ENCODE measurements around the gene USP17L19. TPM values are rescaled to one million over a fixed set of nuclear protein-coding genes. Genes with fewer than 3 reads are reported as not detected.
"Not testable (repeated sequence)": the region's sequence is repeated elsewhere in the genome, so short reads cannot be mapped to it uniquely, and the experiment has no call there.

USP17L19 gene, protein sequence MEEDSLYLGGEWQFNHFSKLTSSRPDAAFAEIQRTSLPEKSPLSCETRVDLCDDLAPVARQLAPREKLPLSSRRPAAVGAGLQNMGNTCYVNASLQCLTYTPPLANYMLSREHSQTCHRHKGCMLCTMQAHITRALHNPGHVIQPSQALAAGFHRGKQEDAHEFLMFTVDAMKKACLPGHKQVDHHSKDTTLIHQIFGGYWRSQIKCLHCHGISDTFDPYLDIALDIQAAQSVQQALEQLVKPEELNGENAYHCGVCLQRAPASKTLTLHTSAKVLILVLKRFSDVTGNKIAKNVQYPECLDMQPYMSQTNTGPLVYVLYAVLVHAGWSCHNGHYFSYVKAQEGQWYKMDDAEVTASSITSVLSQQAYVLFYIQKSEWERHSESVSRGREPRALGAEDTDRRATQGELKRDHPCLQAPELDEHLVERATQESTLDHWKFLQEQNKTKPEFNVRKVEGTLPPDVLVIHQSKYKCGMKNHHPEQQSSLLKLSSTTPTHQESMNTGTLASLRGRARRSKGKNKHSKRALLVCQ
- not detected for total RNA-seq

DNA sequence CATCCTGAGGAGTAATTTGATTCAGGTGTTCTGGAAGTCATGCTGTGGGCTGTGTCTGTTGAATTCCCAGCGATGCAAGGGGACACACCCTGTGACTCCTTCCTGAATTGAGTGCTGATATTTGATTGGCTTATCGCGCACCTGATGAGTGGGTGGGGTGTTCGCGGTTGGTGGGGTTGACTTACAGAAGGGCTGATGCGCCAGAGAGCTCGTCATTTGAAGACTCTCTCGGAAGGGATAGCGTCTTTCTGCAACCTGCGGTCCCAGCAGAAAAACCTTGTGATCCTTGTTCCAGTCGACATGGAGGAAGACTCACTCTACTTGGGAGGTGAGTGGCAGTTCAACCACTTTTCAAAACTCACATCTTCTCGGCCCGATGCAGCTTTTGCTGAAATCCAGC lies at the start of gene USP17L19:
Gene USP17L19 (plus strand): TSS at position 301 of the 400 bp plus-strand sequence. CDS start 0 bp downstream, at position 301.
- H3K36me3 Mint-ChIP-seq; H3K4me1 Mint-ChIP-seq; H3K9me3 Mint-ChIP-seq; H3K27me3 Mint-ChIP-seq; POLR2A ChIA-PET; ATAC-seq (ENCODE audit: low read depth); H3K4me3 Mint-ChIP-seq; H3K27ac Mint-ChIP-seq; DNase-seq: not testable (repeated sequence)

DNA sequence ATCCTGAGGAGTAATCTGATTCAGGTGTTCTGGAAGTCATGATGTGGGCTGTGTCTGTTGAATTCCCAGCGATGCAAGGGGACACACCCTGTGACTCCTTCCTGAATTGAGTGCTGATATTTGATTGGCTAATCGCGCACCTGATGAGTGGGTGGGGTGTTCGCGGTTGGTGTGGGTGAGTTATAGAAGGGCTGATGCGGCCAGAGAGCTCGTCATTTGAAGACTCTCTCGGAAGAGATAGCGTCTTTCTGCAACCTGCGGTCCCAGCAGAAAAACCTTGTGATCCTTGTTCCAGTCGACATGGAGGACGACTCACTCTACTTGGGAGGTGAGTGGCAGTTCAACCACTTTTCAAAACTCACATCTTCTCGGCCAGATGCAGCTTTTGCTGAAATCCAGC lies 42.8 kb upstream of the USP17L19 start, which contains the start of gene USP17L10:
Gene USP17L10 (plus strand): TSS at position 301 of the 400 bp plus-strand sequence. CDS start 0 bp downstream, at position 301.
- H3K4me1 Mint-ChIP-seq; POLR2A ChIA-PET; ATAC-seq (ENCODE audit: low read depth): not testable (repeated sequence)

GRCh38 chr4:9214701-9215100 lies 38.5 kb upstream of the USP17L19 start:
- H3K27me3 Mint-ChIP-seq; ATAC-seq (ENCODE audit: low read depth); H3K27ac Mint-ChIP-seq; POLR2A ChIA-PET; H3K4me3 Mint-ChIP-seq; DNase-seq; H3K4me1 Mint-ChIP-seq; H3K36me3 Mint-ChIP-seq; H3K9me3 Mint-ChIP-seq: not testable (repeated sequence)

More for the DNA sequence above, 42.8 kb upstream of the USP17L19 start, which contains the start of gene USP17L10:
- not testable (repeated sequence) for H3K4me3 Mint-ChIP-seq, H3K27ac Mint-ChIP-seq, H3K9me3 Mint-ChIP-seq, H3K27me3 Mint-ChIP-seq, H3K36me3 Mint-ChIP-seq, DNase-seq

DNA sequence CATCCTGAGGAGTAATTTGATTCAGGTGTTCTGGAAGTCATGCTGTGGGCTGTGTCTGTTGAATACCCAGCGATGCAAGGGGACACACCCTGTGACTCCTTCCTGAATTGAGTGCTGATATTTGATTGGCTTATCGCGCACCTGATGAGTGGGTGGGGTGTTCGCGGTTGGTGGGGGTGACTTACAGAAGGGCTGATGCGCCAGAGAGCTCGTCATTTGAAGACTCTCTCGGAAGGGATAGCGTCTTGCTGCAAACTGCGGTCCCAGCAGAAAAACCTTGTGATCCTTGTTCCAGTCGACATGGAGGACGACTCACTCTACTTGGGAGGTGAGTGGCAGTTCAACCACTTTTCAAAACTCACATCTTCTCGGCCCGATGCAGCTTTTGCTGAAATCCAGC lies 38.1 kb upstream of the USP17L19 start, which contains the start of gene USP17L11:
Gene USP17L11 (plus strand): TSS at position 301 of the 400 bp plus-strand sequence. CDS start 0 bp downstream, at position 301.
- H3K27ac Mint-ChIP-seq; H3K4me1 Mint-ChIP-seq; H3K36me3 Mint-ChIP-seq; ATAC-seq (ENCODE audit: low read depth); DNase-seq; POLR2A ChIA-PET; H3K4me3 Mint-ChIP-seq; H3K27me3 Mint-ChIP-seq; H3K9me3 Mint-ChIP-seq: not testable (repeated sequence)

GRCh38 chr4:9219852-9220251 lies 33.3 kb upstream of the USP17L19 start, which contains the start of gene USP17L12:
Gene USP17L12 (plus strand): TSS chr4:9220152. CDS start chr4:9220152, 0 bp downstream.
- DNase-seq; H3K36me3 Mint-ChIP-seq; POLR2A ChIA-PET; H3K27me3 Mint-ChIP-seq; ATAC-seq (ENCODE audit: low read depth); H3K27ac Mint-ChIP-seq; H3K9me3 Mint-ChIP-seq; H3K4me3 Mint-ChIP-seq; H3K4me1 Mint-ChIP-seq: not testable (repeated sequence)

- H3K27me3 Mint-ChIP-seq; H3K27ac Mint-ChIP-seq; POLR2A ChIA-PET; DNase-seq; ATAC-seq (ENCODE audit: low read depth); H3K9me3 Mint-ChIP-seq; H3K36me3 Mint-ChIP-seq; H3K4me3 Mint-ChIP-seq; H3K4me1 Mint-ChIP-seq: not testable (repeated sequence)
Measured at GRCh38 chr4:9224596-9224995, 28.6 kb upstream of the USP17L19 start, which contains the start of gene USP17L13. Gene USP17L13 (plus strand): TSS chr4:9224896. CDS start chr4:9224896, 0 bp downstream.

- H3K27me3 Mint-ChIP-seq; H3K27ac Mint-ChIP-seq; ATAC-seq (ENCODE audit: low read depth); H3K4me3 Mint-ChIP-seq; H3K4me1 Mint-ChIP-seq; DNase-seq; H3K9me3 Mint-ChIP-seq; POLR2A ChIA-PET; H3K36me3 Mint-ChIP-seq: not testable (repeated sequence)
Measured at GRCh38 chr4:9230249-9230648, 22.9 kb upstream of the USP17L19 start.

DNA sequence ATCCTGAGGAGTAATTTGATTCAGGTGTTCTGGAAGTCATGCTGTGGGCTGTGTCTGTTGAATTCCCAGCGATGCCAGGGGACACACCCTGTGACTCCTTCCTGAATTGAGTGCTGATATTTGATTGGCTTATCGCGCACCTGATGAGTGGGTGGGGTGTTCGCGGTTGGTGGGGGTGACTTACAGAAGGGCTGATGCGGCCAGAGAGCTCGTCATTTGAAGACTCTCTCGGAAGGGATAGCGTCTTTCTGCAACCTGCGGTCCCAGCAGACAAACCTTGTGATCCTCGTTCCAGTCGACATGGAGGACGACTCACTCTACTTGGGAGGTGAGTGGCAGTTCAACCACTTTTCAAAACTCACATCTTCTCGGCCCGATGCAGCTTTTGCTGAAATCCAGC lies 19.1 kb upstream of the USP17L19 start, which contains the start of gene USP17L15:
Gene USP17L15 (plus strand): TSS at position 301 of the 400 bp plus-strand sequence. CDS start 0 bp downstream, at position 301.
- not testable (repeated sequence) for H3K4me3 Mint-ChIP-seq, H3K27ac Mint-ChIP-seq, H3K9me3 Mint-ChIP-seq

GRCh38 chr4:9238461-9238860 lies 14.7 kb upstream of the USP17L19 start:
- H3K36me3 Mint-ChIP-seq; H3K27ac Mint-ChIP-seq; H3K27me3 Mint-ChIP-seq; ATAC-seq (ENCODE audit: low read depth); DNase-seq; H3K4me3 Mint-ChIP-seq; H3K4me1 Mint-ChIP-seq; H3K9me3 Mint-ChIP-seq; POLR2A ChIA-PET: not testable (repeated sequence)

More for the DNA sequence above, 19.1 kb upstream of the USP17L19 start, which contains the start of gene USP17L15:
- POLR2A ChIA-PET; ATAC-seq (ENCODE audit: low read depth); H3K27me3 Mint-ChIP-seq; H3K36me3 Mint-ChIP-seq; H3K4me1 Mint-ChIP-seq; DNase-seq: not testable (repeated sequence)

DNA sequence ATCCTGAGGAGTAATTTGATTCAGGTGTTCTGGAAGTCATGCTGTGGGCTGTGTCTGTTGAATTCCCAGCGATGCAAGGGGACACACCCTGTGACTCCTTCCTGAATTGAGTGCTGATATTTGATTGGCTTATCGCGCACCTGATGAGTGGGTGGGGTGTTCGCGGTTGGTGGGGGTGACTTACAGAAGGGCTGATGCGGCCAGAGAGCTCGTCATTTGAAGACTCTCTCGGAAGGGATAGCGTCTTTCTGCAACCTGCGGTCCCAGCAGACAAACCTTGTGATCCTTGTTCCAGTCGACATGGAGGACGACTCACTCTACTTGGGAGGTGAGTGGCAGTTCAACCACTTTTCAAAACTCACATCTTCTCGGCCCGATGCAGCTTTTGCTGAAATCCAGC lies 9.6 kb upstream of the USP17L19 start, which contains the start of gene USP17L17:
Gene USP17L17 (plus strand): TSS at position 301 of the 400 bp plus-strand sequence. CDS start 0 bp downstream, at position 301.
- H3K27me3 Mint-ChIP-seq; H3K9me3 Mint-ChIP-seq; H3K27ac Mint-ChIP-seq; H3K4me3 Mint-ChIP-seq; ATAC-seq (ENCODE audit: low read depth); H3K4me1 Mint-ChIP-seq; DNase-seq; H3K36me3 Mint-ChIP-seq; POLR2A ChIA-PET: not testable (repeated sequence)

DNA sequence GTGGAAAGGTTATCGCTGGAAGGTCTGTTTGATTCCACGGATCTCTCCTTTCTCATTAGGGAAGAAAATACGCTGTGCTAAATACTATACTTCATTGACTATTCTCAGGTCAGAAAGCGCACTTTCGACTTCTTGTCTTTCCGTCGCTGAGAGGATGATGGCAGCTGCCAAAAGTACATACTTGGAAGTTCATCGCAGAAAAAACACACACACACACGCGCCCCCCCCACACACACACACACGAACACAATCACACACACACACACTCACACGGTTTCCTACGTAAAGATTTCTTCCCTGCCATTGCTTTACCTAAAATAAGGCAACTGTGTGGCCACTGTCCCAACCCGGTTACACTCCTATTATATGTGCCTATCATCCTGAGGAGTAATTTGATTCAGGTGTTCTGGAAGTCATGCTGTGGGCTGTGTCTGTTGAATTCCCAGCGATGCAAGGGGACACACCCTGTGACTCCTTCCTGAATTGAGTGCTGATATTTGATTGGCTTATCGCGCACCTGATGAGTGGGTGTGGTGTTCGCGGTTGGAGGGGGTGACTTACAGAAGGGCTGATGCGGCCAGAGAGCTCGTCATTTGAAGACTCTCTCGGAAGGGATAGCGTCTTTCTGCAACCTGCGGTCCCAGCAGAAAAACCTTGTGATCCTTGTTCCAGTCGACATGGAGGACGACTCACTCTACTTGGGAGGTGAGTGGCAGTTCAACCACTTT lies 5.1 kb upstream of the USP17L19 start, which contains the start of gene USP17L18:
Gene USP17L18 (plus strand): TSS at position 678 of the 728 bp plus-strand sequence. CDS start 0 bp downstream, at position 678.
- ATAC-seq (ENCODE audit: low read depth); H3K4me3 Mint-ChIP-seq; H3K36me3 Mint-ChIP-seq; H3K4me1 Mint-ChIP-seq; H3K9me3 Mint-ChIP-seq; H3K27ac Mint-ChIP-seq; DNase-seq; H3K27me3 Mint-ChIP-seq; POLR2A ChIA-PET: not testable (repeated sequence)

- H3K27me3 Mint-ChIP-seq; H3K4me1 Mint-ChIP-seq; H3K9me3 Mint-ChIP-seq; H3K27ac Mint-ChIP-seq; H3K4me3 Mint-ChIP-seq; ATAC-seq (ENCODE audit: low read depth); DNase-seq; H3K36me3 Mint-ChIP-seq; POLR2A ChIA-PET: not testable (repeated sequence)
Measured at GRCh38 chr4:9257824-9258223, 4.6 kb downstream of the USP17L19 start, which contains the start of gene USP17L20. Gene USP17L20 (plus strand): TSS chr4:9258124. CDS start chr4:9258124, 0 bp downstream.

GRCh38 chr4:9262572-9262971 lies 9.4 kb downstream of the USP17L19 start, which contains the start of gene USP17L21:
Gene USP17L21 (plus strand): TSS chr4:9262872. CDS start chr4:9262872, 0 bp downstream.
- H3K4me3 Mint-ChIP-seq; H3K27me3 Mint-ChIP-seq; POLR2A ChIA-PET; H3K36me3 Mint-ChIP-seq; DNase-seq; H3K4me1 Mint-ChIP-seq; H3K27ac Mint-ChIP-seq; H3K9me3 Mint-ChIP-seq; ATAC-seq (ENCODE audit: low read depth): not testable (repeated sequence)

Data from activated naive CD8-positive, alpha-beta T cell treated with anti-CD3 and anti-CD28 coated beads, Interleukin-2, amount 10 ng/mL, durations not matched to agents 7 days and 5 days (primary cell).